ENCODE results near the gene MRPL19. TPM values are rescaled to one million over a fixed set of nuclear protein-coding genes. Genes with fewer than 3 reads are reported as not detected.

MRPL19 gene
- 45.4 TPM for total RNA-seq

GRCh38 chr2:75646583-75647425 is at the start of gene MRPL19:
MRPL19 (plus strand) TSS chr2:75646783; CDS start chr2:75646808, 25 bp downstream.
- DNase-seq (ENCODE audit: low spot score): peak; percentile 90

DNA sequence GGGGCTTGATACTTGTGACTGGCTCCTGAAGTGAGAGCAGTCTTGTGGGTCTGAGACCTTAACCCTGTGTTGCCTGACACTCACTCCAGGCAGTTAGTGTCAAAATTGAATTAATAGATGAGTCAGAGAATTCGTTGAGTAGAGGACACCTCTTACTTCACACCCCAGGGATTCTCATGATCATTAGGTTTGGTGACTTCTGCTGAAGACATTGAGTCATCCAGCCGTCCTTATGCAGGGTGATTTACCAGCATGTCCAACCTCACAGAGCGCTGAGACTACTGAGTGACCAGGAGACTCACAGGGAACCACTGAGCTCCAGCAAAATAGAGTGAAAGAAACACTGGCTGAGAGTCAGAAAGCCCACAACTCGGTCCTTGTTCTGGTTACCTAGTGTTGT is 49.8 kb upstream of the MRPL19 start:
- DNase-seq (ENCODE audit: low spot score): no peak

GRCh38 chr2:75597949-75598348 is 48.6 kb upstream of the MRPL19 start:
- no peak for DNase-seq (ENCODE audit: low spot score)

DNA sequence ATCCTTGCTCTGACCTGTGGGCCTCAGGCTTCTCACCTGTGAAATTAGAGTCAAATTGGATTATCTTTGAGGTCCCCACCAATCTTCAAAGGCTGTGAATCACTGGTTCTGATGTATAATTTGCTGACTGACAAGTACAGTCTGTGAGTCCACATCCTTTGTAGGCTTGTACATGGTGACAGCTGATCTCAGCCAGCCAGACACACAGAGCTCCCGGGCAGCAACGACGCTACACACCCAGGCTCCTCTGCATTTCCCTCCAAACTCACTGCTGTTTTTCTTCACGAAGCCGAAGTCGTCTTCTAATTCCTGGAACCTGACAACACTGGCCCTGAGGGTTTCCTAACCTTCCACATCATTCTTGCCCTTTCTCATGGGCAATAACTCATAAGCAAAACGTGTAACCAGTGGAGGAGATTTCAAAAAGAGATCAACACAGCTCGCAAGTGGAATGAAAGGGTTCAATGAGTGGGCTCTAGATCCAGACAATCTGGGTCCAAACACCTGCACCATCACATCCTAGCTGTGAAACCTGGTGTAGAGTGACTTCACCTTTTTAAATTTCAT is 47.9 kb upstream of the MRPL19 start:
- no peak for DNase-seq (ENCODE audit: low spot score)

- DNase-seq (ENCODE audit: low spot score): peak; percentile 25
Measured at GRCh38 chr2:75600461-75601011, 46.0 kb upstream of the MRPL19 start.

DNA sequence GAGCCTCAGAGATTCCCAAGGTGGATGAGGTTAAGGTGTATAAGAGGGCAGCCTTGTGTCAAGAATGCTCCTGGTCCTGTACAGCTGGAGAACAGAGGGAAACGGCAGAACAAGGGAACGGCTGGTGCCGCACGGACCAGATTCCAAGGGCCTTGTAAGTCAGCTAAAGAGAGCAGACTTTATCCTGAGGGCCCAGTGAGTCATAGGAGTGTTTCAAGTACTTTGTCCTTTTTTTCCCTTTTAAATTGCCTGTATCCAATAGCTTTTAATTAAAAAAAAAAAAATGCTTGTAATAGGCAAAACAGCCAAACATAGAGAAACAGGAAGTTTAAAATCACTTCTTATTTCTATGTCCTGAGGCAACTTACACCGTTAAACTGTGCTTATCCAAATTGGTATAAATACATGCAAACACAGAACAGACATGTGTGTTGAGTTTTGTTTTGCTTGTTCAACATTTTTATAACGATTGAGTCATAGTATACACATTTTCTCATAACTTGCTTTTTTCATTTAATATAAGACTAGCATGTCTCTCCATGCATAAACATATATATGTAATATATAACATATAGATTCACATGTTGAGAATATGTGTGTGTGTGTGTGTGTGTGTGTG is 43.8 kb upstream of the MRPL19 start:
- peak; percentile 24 for DNase-seq (ENCODE audit: low spot score)

GRCh38 chr2:75603477-75603876 is 43.1 kb upstream of the MRPL19 start:
- DNase-seq (ENCODE audit: low spot score): no peak

DNA sequence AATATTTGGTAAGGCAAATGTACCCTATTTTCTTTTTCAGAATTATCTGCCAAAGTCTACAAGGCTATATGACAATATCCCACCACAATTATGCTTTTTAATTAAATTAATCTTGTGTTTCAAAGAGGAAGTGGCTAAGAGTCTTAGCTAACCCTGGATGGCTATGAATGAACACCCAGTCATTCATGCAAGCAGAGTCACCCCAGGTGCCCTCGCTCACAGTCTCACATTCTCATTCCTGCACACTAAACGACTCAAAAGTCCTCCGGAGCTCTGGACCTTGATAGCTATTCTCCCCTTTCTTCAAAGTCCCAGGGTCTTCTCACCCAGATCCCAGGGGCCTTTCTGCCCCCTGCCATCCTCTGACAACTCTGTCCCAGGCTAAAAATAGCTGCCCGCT is 42.1 kb upstream of the MRPL19 start:
- DNase-seq (ENCODE audit: low spot score): no peak

GRCh38 chr2:75605770-75606529 is 40.6 kb upstream of the MRPL19 start:
- DNase-seq (ENCODE audit: low spot score): no peak

GRCh38 chr2:75606761-75607399 is 39.7 kb upstream of the MRPL19 start:
- DNase-seq (ENCODE audit: low spot score): no peak

- no peak for DNase-seq (ENCODE audit: low spot score)
Measured at GRCh38 chr2:75607400-75607798, 39.2 kb upstream of the MRPL19 start.

DNA sequence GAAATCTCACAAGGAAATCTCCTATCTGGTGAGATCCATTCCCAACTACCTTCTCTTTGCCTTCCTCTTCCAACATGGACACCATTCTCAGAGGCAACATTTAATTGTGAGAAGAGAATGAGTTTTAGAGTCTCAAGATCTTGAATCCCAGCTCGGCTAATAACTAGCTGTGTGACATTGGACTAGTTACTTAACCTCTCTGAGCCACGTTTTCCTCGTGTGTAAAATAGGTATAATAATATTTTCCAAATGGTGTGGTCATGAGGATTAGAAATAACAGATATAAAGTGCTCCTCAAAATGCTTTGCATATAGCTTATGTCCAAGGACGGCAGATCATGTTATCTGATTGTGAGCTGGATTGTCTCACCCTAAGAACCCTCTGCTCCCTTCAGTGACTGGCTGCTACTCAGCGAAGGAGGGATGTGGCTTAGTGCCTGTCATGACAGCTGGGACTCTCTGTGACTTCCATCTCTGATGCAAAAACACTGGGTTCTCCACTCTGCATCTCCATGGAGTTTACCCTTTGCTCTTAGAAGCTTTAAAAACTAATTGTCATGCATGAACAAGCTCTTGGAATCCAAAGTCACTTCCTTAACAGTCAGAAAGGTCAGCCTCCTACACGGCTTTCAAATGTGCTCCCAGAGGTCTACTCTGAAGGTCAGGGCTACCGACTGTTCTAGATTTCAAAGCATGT is 38.4 kb upstream of the MRPL19 start:
- no peak for DNase-seq (ENCODE audit: low spot score)

DNA sequence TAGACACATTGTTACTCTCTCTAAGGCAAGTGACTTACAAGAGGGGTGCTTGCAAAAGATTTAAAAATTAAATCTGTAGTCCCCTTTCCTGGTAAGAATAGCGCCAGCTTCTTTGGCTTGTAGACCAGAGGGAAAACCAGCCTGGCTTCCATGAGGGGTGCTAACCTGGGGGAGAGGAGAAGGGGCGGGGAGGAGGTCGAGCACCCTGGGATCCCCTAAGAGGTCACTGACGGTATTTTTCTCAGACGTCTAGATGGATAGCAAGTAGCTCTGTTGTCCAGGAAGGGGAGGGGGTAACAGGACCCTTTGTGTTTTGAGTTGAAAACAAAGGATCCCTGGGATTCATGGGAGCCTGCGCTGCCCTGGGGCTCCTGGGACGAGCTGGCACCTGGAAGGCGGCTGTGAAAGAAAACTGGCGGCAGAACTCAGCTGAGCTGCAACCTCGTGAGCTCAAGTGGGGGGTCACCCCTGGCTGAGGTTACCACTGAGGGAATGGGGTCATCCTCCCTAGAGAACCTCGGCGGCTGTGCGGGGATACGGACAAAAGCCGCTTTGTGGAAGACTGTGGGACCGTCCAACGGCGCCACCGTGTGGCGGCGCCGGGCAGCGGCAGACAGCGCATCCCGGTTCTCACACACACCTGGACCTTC is 37.8 kb upstream of the MRPL19 start:
- peak; percentile 55 for DNase-seq (ENCODE audit: low spot score)

GRCh38 chr2:75609334-75609689 is 37.3 kb upstream of the MRPL19 start:
- no peak for DNase-seq (ENCODE audit: low spot score)

DNA sequence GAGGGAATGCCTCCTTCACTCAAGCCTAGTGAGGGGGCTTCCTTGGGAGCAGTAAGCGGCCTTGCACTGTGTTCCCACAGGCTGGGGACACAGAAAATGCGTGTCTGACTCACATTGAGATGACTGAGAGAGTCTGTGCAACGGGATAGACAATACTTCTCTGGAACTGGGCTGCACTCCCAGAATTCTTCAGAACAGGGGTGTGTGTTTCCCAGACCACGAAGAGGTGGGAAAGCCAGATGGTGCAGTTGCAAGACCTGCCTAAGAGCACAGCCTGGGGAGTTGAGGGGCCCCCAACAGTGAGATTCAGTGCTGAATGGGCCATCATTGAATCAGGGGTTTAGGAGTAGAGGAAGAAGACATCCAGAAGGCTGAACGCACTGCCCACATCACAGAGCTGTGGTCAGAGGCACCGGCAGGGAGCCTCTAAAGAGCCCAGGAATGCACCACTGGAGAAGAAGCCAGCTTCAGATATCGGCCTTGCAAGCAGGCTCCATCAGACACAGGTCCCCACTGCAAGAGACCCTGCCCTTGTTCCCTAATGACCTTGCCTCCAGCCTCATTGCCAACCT is 36.6 kb upstream of the MRPL19 start:
- no peak for DNase-seq (ENCODE audit: low spot score)

GRCh38 chr2:75610671-75611070 is 35.9 kb upstream of the MRPL19 start:
- DNase-seq (ENCODE audit: low spot score): no peak

DNA sequence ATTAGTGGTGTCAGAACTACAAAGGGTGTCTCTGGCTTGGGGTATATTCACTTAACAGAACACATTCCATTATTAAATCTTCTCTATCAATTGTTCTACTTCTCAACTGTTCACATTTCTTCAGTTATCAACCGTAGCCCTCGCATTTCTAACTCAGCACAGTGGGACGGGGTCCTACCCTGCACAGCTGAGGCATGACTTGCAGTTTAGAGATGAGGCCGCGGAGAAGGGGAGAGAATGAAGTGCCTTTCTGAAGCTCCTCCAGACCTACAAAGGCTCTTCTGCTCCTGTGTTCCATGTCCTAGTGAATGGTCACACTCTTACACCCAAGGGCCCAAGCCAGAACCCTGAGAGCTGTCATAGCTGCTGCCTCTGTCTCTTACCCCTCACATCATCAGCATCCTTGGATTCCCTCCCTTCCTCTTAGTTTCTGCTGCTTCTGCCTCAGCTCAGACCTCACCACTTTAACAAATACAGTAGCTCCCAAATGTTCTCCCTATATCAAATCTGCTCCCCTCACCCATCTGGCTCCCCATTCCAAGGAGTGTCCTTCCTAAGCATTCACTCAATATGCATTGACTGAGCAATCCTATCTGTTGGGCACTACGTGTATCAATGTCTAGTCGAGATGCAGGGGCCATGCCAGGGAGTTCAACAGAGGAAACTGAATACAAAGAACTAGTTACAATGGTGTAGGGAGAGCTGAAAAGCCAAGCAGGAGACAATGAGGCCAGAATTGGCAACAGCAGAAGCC is 34.3 kb upstream of the MRPL19 start:
- no peak for DNase-seq (ENCODE audit: low spot score)

- no peak for DNase-seq (ENCODE audit: low spot score)
Measured at GRCh38 chr2:75612862-75613243, 33.7 kb upstream of the MRPL19 start.

GRCh38 chr2:75614162-75614651 is 32.4 kb upstream of the MRPL19 start:
- no peak for DNase-seq (ENCODE audit: low spot score)
